HCT116 (cell line): Measurements from ENCODE around the gene DHH. TPM values are rescaled to one million over a fixed set of nuclear protein-coding genes. Genes with fewer than 3 reads are reported as not detected.
A peak's percentile ranks its signal among the peaks of the same experiment; 100 is the strongest.

ENCODE experiments used
- ATAC-seq: fragments of 200-7000 bp; cut with Tn5 transposase; 2 replicates; pipeline ENCODE4 v1.9.1; 2020; ENCODE audit warnings: mild to moderate bottlenecking, moderate library complexity
- BruUV-seq: library from RNA; stranded (reverse); fragments of 400-500 nt; replicated peaks from 2 replicates; lab custom pipeline; 2021; lab: Mats Ljungman, UMichigan
- CTCF ChIA-PET: fragments of 300-600 bp; sonication (Branson Sonifier 250); formaldehyde crosslinking; loops from one replicate; lab custom pipeline; 2021; ENCODE audit warnings: antibody characterized with exemption; lab: Charles Lee
- POLR2A ChIA-PET: fragments of 300-600, 350-600 bp; sonication (Branson Sonifier 250); formaldehyde crosslinking; loops from one replicate; lab custom pipeline; 2021; ENCODE audit warnings: antibody characterized with exemption; lab: Charles Lee
- RAD21 ChIA-PET, 2 experiments: fragments of 300-600 bp; sonication (Branson Sonifier 250); formaldehyde crosslinking; loops; one replicate each; lab custom pipeline; 2023; ENCODE audit warnings: low total read pairs in 2 of 2; ENCODE audit not compliant: uncharacterized antibody in 2 of 2, unreplicated experiment in 2 of 2, low non-redundant PET in 1 of 2; lab: Charles Lee
- DNase-seq: peaks from one replicate; pipeline ENCODE4 v3.0.0-alpha.2; 2010; ENCODE audit warnings: low read depth, low spot score
- H2AFZ ChIP-seq: fragments of 200-600 bp; shearing (Covaris generic), sonication (generic); 2 replicates; pipeline ENCODE4 v1.6.1; 2017; ENCODE audit warnings: low read depth, mixed run types, mixed read lengths, antibody characterized with exemption, low read length; ENCODE audit not compliant: poor library complexity, severe bottlenecking
- H3K27ac ChIP-seq: 2 replicates; pipeline ENCODE4 v1.5.1; 2012; ENCODE audit warnings: low read depth, low read length
- H3K27me3 ChIP-seq: fragments of 200-600 bp; sonication (generic); 2 replicates; pipeline ENCODE4 v1.6.1; 2016; ENCODE audit warnings: mixed run types, low read length, mixed read lengths; ENCODE audit not compliant: insufficient read depth
- H3K36me3 ChIP-seq, 2 experiments: fragments of 200-500 bp in 1 of 2; fragments of 200-600 bp in 1 of 2; sonication (Bioruptor generic) in 1 of 2; sonication (generic) in 1 of 2; 2 replicates each; pipeline versions ENCODE4 v1.5.1 to v1.6.1; 2014 to 2016; ENCODE audit warnings: low read length in 2 of 2, inconsistent platforms in 1 of 2, mixed read lengths in 1 of 2, mixed run types in 1 of 2; ENCODE audit not compliant: insufficient read depth in 2 of 2, control insufficient read depth in 1 of 2
- H3K4me1 ChIP-seq, 2 experiments: fragments of 200-600 bp in 1 of 2; sonication (generic) in 1 of 2; 2 replicates each; pipeline versions ENCODE4 v1.5.1 to v1.6.1; 2012 to 2017; ENCODE audit warnings: low read length in 2 of 2, inconsistent platforms in 1 of 2, mild to moderate bottlenecking in 1 of 2, mixed read lengths in 1 of 2, mixed run types in 1 of 2, moderate library complexity in 1 of 2; ENCODE audit not compliant: insufficient read depth in 2 of 2, control insufficient read depth in 1 of 2
- H3K4me2 ChIP-seq: fragments of 200-600 bp; sonication (generic); 2 replicates; pipeline ENCODE4 v1.6.1; 2017; ENCODE audit warnings: mixed run types, low read length, mixed read lengths
- H3K4me3 ChIP-seq, 2 experiments: fragments of 200-600 bp in 1 of 2; sonication (generic) in 1 of 2; replicated peaks in 1 of 2; 2 replicates each; pipeline ENCODE4 v1.5.1; 2011 to 2016; ENCODE audit warnings: low read length in 2 of 2, control low read depth in 1 of 2, low read depth in 1 of 2, mild to moderate bottlenecking in 1 of 2, mixed read lengths in 1 of 2, mixed run types in 1 of 2
- H3K79me2 ChIP-seq: fragments of 200-600 bp; sonication (generic); 2 replicates; pipeline ENCODE4 v1.6.1; 2017; ENCODE audit warnings: mild to moderate bottlenecking, mixed run types, low read length, moderate library complexity, mixed read lengths; ENCODE audit not compliant: insufficient read depth
- H3K9ac ChIP-seq: fragments of 200-600 bp; sonication (generic); 2 replicates; pipeline ENCODE4 v1.6.1; 2016; ENCODE audit warnings: low read length, mixed read lengths
- H3K9me2 ChIP-seq: fragments of 200-600 bp; sonication (generic), shearing (Covaris generic); 2 replicates; pipeline ENCODE4 v1.6.1; 2017; ENCODE audit warnings: mixed run types, mild to moderate bottlenecking, moderate library complexity; ENCODE audit not compliant: insufficient read depth
- H3K9me3 ChIP-seq, 2 experiments: fragments of 200-500 bp in 1 of 2; fragments of 200-600 bp in 1 of 2; sonication (Bioruptor generic) in 1 of 2; sonication (generic) in 1 of 2; 2 replicates each; pipeline ENCODE4 v1.6.1; 2014 to 2017; ENCODE audit warnings: low read length in 2 of 2, mixed read lengths in 2 of 2, inconsistent platforms in 1 of 2, low read depth in 1 of 2, mild to moderate bottlenecking in 1 of 2, mixed run types in 1 of 2, moderate library complexity in 1 of 2; ENCODE audit not compliant: control insufficient read depth in 1 of 2, insufficient read depth in 1 of 2
- H4K20me1 ChIP-seq: fragments of 200-600 bp; sonication (generic), shearing (Covaris generic); 2 replicates; pipeline ENCODE4 v1.6.1; 2017; ENCODE audit warnings: mixed run types, mild to moderate bottlenecking, moderate library complexity; ENCODE audit not compliant: insufficient read depth
- CBX3 ChIP-seq: IDR thresholded peaks from 2 replicates; pipeline ENCODE4 v1.6.1; 2012; ENCODE audit warnings: low read depth
- CTCF ChIP-seq, 3 experiments: fragments of 200-600 bp in 1 of 3; sonication (generic) in 1 of 3; IDR thresholded peaks in 2 of 3; conservative IDR thresholded peaks in 1 of 3; 2 replicates each; pipeline ENCODE4 v1.5.1; 2012 to 2017; ENCODE audit warnings: low read depth in 2 of 3, low read length in 2 of 3, antibody characterized with exemption in 1 of 3, borderline replicate concordance in 1 of 3, control low read depth in 1 of 3, mild to moderate bottlenecking in 1 of 3, mixed read lengths in 1 of 3, mixed run types in 1 of 3, moderate library complexity in 1 of 3; ENCODE audit not compliant: insufficient read depth in 1 of 3
- EGR1 ChIP-seq: IDR thresholded peaks from 2 replicates; pipeline ENCODE4 v1.6.1; 2012; ENCODE audit warnings: low read depth
- SIN3A ChIP-seq: IDR thresholded peaks from 2 replicates; pipeline ENCODE4 v1.6.1; 2012; ENCODE audit warnings: low read depth
- SP1 ChIP-seq: IDR thresholded peaks from 2 replicates; pipeline ENCODE4 v1.6.1; 2012; ENCODE audit warnings: low read depth
- TCF7L2 ChIP-seq: IDR thresholded peaks from 2 replicates; pipeline ENCODE4 v1.7.0; 2011; ENCODE audit warnings: borderline replicate concordance, inconsistent platforms; ENCODE audit not compliant: insufficient read depth, insufficient read length; ENCODE audit errors: extremely low read depth
- ZFX ChIP-seq: fragments of 450-650 bp; IDR thresholded peaks from 2 replicates; pipeline ENCODE4 v1.6.1; 2017
- ZNF274 ChIP-seq: fragments of 200-500 bp; sonication (Bioruptor generic); IDR thresholded peaks from 2 replicates; pipeline ENCODE4 v1.6.1; 2014; ENCODE audit warnings: mild to moderate bottlenecking, low read depth, low read length, inconsistent platforms
- intact Hi-C: fragments of 100-400 bp; cut with micrococcal nuclease; formaldehyde crosslinking; loops from 2 replicates; pipeline ENCODE4 v1.10.0; 2022
- total RNA-seq: library from RNA; stranded (reverse); gene quantifications from one replicate; pipeline ENCODE4 v1.2.1, GENCODE V29; 2021; ENCODE audit not compliant: unreplicated experiment

The DHH gene
- total RNA-seq, 1 experiment from 2014 or later = 0.22 TPM

- Histone ChIP-seq H3K9me2 (no peaks in the 10 kb centered on the region), H3K36me3 (no peaks in the 10 kb centered on the region), H3K27ac (no peak overlapping the region), H3K4me2 (peak overlapping the region; percentile 64), H3K4me3 (no peak overlapping the region), H3K79me2 (no peaks in the 10 kb centered on the region), H2AFZ (peak overlapping the region; percentile 69), H3K9me3 (no peaks in the 10 kb centered on the region), H4K20me1 (no peaks in the 10 kb centered on the region), H3K9ac (no peak overlapping the region), H3K27me3 (no peaks in the 10 kb centered on the region), H3K4me1 (peaks cover 11 to 16% of the 10 kb centered on the region in 2 experiments)
- ChIA-PET RAD21 (interaction anchor here in 1 of 2 experiments (1.6 to 1.8 kb wide), 2 partner anchors 26 to 32 kb away, joined by 4 to 12 read pairs; no protein-coding TSS in a partner anchor), POLR2A (interaction anchor here (1.0 to 1.6 kb wide), 7 partner anchors 9 to 134 kb away, joined by 3 to 19 read pairs (median 4); partner anchors contain the start of genes RHEBL1 and TUBA1B), CTCF (interaction anchor here (0.7 to 4.2 kb wide), 20 partner anchors 8 to 151 kb away, joined by 3 to 59 read pairs (median 11); partner anchors contain the start of genes LMBR1L, RHEBL1, TUBA1A and TUBA1B)
- intact Hi-C loops = loop anchor here (1.0 kb wide), 2 partner anchors 32 to 41 kb away; no protein-coding TSS in a partner anchor
- BruUV-seq = no TSS peak
- no peak for DNase-seq
- no peak for ATAC-seq
- TF ChIP-seq ZNF274 (no peak), SP1 (no peak), CTCF (IDR thresholded peaks at IDR 0.05 in 2 of 3, conservative IDR thresholded peaks at IDR 0.05 in 1 of 3; ENCODE audit: borderline replicate concordance in 1 of 3, insufficient read depth in 1 of 3, low read depth in 2 of 3, low read length in 2 of 3) (no peak), CBX3 (no peak), TCF7L2 (no peak), ZFX (no peak), EGR1 (no peak), SIN3A (no peak)
These were observed 5.7 kb downstream of the DHH start for GRCh38 chr12:49088932-49089330.
